DMS153 treated with DMSO at 0.1 percent for 48 hours (cell line): ENCODE measurements around the gene UBE2QL1.

ENCODE experiments used
- DNase-seq: peaks from one replicate; lab custom pipeline; 2025; ENCODE audit not compliant: unreplicated experiment; lab: John Stamatoyannopoulos, UW

Gene UBE2QL1

DNA sequence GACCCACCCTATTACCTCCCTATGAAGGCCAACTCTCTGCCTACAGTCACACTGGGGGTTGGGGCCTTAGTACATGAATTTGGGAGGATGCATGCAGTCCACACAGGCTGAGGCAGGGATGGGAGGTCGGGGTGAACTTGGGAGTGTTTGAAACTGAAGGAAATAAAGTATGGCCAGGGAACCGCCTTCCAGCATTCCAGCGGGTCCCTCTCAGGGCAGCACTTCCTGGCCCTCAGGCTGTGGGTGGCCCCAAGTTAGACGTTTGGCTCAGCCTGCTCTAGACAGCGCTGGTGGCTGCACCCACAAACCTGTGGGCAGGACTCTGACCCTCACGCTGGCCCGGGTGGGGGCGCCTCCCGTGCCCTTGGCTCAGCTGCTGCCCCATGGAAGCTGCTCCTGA, 74.3 kb downstream of the UBE2QL1 start:
- DNase-seq = no peak

DNA sequence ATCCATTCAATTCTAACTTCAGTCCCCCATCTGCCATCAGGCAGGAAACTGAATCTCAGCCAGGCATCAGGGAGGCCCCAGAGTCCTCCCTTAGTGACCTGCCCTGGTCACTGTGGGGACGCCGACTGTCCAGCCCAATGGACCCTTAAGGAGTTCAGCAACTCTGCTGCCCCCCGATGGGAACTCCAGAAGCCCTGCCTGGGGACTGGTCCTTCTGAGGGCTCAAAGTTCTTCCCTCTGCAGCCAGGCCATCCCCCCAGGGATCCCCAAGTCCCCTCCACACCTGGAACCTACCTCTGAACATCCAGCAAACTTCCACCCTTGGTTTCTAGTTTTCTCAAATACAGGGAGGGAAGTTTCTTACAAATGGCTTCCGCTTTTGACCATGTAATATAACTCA, 76.8 kb downstream of the UBE2QL1 start:
- no peak for DNase-seq

DNA sequence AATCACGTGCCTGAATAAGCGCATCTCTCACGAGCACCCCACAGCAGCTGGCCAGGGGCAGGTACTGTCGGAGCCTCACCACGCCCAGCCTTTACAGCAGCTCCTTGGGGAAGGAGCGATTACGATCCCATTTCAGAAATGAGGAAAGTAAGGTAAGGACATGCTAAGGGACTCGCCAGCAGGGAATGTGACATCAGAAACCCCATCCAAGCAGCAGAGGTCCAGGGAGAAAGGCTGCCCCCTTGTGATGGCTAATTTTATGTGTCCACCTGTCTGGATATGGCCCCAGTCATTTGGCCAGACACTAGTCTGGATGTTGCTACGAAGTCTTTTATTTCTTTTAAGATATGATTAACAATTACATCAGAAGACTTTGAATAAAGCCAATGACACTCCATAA, 77.3 kb downstream of the UBE2QL1 start:
- DNase-seq = no peak

DNA sequence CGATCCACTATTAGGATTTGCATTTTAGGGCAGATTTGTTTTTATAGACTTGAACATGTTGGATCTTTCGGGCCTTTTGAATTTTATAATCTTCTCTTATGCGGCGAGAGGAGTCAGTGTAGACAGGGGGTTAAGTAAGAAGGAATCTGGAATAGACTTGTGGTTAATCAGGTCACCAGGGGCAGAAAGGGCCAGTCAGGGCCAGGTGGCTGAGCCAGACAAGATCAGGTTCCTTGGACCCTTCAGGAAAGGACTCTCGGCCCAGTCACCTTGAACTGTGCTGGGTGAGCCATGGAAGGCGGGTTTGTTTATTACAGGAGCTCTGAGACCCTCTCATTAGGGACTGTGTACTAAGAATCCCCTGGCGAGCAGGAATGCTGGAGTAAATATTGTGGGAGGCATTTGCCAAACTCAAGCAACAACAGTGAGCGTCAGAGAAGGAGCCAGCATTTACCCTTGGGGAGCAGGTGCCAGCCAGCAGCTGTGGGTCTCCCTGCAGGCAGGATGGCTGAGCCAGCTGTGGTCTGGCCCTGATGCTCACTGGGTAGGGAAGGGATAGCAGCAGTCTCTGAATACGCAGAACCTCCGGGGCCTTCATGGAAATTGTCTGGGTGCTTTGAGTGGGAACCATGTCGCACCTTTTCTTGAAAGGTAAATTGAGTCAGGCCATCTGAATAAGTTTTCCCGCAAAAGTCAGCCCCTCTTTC, 79.2 kb downstream of the UBE2QL1 start:
- DNase-seq = no peak

DNA sequence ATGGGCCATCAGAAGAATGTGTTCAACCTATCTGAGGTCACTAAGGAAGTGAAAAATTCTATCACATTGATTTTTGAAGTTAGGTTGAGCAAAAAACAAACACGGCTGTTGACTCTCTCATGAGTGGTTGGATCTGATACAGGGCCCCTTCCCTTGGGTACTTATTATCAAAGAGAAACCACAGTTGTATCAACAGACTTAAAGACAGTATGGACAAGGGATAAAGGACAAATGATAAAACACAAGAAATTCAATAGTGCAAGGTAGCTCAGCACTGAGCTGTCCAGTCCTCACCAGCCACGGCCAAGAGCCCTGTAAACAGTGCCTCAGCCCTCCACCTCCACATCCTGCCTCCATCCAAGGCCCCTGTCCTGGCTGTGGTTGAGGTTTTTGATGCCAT, 86.9 kb downstream of the UBE2QL1 start:
- no peak for DNase-seq

DNA sequence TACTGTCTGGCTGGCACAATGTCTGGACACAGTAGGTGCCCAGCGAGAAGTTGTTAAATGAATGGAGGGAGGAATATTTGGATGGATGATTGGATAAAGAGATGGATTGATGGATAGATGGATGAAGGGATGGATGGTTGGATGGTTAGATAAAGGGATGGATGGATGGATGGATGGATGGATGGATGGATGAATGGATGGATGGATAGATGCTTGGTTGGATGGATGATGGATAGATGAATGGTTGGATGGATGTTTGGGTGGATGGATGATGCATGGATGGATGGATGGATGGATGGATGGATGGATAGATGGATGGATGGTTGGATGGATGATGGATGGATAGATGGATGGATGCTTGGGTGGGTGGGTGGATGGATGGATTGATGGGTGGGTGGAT, 90.4 kb downstream of the UBE2QL1 start:
- no peak for DNase-seq

DNA sequence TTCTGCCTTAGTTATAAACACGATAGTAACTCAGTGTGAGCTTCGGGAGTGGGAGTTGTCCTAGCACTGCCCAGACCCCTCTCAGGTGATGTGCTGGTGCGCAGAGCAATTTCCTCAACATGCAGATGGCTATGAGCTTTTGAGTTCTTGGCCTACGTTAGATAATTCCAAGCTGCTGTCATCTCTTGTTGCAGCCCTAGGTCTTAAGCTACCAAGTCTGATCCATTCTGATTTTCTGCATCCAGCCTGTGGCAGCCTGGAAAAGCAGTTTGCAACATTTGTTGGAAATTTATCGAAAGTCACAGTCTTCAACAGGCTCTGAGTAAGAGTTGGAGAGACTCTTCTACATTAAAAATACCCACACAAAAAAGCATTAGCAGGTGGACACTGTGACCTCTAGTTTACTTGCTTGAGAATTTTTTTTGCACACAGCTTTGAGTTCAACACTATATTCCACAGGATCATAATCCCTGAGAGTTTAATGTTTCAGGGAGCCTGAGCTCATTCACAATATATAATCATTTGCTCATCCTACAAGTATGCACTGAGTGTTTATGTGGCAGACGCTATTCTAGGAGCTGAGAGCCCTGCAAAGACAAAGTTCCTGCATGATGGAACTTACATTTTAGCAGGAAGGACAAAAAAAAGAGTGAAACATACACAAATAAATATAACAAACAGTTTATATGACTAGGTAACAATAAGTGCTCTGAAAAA, 91.6 kb downstream of the UBE2QL1 start:
- DNase-seq = no peak

DNA sequence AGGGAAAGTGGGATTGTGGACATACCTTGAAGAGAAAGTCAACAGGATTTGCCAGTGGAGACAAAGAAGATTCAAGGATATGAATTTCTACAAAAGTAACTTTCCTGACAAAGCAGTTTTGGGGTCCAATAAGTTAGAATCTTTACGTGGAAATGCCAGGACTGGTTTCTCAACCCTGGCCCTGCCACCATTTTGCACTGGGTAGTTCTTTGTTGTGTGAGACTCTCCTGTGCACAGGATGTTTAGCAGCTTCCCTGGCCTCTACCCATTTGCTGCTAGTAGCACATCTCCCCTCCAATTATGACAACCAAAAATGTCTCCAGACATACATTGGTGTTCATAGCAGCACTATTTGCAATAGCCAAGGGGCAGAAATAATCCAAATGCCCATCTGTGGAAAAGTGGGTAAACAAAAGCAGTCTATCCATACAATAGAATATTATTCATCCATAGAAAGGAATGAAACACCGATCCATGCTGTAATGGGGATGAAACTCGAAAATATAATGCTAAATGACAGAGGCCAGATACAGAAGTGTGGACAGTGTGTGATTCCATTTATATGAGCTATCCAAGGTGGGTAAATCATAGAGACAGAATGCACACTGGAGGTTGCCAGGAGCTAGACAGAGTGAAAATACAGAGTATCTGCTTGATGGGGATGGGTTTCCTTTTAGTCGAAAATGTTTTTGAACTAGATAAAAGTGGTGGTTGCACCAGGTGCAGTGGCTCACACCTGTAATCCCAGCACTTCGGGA, 92.8 kb downstream of the UBE2QL1 start:
- DNase-seq = no peak

DNA sequence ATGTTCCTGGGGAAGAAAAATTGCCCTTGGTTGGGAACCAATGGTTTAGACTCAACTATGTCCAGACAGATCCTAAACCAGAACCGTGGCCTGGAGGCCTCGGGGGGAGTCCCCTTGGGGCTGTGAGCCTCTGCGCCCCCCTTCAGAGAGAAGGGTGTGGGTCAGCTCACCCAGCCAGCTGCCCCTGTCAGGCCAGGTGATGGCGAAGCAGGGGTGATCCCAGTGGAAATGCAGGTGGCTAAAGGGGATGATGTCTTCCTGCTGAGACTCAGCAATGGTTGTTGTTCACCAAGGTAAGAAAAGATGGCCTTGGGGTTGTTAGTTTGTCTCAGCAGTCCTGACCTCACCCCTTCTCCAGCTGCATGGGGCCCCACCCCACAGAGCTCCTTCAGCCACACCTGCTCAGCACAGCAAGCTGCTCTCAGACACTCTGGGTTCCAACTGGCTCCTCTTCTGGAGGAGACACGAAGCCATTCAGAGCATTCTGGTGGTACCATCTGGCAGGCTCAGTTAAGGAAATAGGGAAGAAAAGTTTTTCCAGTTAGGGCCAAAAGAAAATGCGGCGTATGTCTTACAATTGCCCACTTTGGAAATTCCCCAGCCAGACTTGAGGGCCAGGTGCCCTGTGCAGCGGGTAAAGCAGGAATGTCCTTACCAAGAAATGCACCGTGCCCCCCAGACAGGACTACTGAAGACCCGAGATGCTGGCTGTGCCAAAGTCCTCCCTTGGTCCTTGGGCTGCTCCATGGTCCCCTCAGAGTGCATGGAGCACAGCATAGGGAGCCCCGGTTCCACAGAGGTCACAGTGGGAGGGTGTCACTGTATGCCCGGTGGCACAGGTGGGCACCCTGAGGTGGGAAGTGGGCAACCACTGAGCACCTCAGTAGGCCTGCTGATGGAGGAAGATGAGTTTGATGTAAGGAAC, 94.0 kb downstream of the UBE2QL1 start:
- DNase-seq = no peak

DNA sequence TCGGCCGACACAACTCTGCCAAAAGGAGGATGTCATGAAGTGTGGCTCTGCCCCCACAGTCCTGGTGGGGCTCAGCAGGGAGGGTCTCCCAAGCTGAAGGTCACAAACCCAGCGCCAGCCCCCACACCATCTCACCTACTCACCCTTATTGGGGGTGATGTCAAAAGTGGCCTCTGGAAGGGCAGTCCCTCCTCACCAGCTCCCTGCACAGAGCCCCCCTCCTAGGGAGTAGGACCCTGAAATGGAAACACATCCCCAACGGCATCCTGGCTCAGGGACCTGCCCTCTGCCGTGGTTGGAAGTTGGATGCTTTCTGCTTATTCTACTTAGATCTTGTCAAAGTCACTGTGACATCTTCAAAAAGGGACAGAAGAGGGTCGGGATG, 94.7 kb downstream of the UBE2QL1 start:
- DNase-seq = no peak

DNA sequence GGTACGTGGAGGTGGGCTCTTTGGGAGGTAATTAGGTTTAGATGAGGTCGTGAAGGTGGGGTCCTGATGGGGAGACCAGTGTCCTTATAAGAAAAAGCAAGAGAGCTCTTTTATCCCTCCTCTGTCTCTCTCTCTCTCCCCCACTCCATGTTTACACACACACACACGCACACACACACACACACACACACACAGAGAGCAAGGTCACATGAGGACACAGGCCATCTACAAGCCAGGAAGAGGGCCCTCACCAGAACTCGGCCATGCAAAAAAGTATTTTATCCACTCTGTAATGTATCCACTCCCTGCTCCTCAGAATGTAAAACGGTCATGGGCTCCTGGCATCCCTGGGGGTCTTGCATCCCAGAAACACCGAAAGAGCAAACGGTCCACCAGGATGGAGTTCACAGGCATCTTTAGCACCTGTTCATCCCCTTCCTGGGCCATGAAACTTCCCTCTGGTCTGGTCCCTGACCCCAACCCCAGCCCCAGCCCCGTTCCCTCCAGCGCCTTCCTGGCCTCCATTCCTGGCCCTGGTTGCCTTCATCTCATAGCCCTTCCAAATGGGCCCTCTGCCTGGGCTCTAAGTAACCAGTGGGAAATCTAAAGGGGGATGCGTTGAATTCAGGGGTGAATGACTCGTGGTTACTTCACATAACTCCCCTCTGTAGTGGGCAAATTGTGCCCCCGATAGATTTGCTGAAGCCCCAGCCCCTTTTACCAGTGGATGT, 95.3 kb downstream of the UBE2QL1 start:
- DNase-seq = no peak
